SU-DHL-6 (cell line): ENCODE measurements around the gene PMS2.
"Not testable (repeated sequence)": the region's sequence is repeated elsewhere in the genome, so short reads cannot be mapped to it uniquely, and the experiment has no call there.

Experiments
- H2AFZ ChIP-seq: fragments of 200-600 bp; sonication (generic); 2 replicates; pipeline ENCODE4 v1.6.1; 2014; ENCODE audit warnings: low read depth, mild to moderate bottlenecking, moderate library complexity, mixed read lengths, antibody characterized with exemption, low read length; ENCODE audit not compliant: severe bottlenecking
- H3F3A ChIP-seq: fragments of 200-600 bp; shearing (Covaris generic); 2 replicates; pipeline ENCODE4 v1.6.0; 2016; ENCODE audit warnings: antibody characterized with exemption, mild to moderate bottlenecking; ENCODE audit not compliant: insufficient read depth
- H3K27ac ChIP-seq: fragments of 200-600 bp; sonication (generic); 2 replicates; pipeline ENCODE4 v1.5.1; 2016; ENCODE audit warnings: low read depth, mild to moderate bottlenecking, low read length, moderate library complexity, mixed read lengths
- H3K27me3 ChIP-seq: fragments of 200-600 bp; sonication (generic), shearing (Covaris generic); 2 replicates; pipeline ENCODE4 v1.6.0; 2014; ENCODE audit warnings: mild to moderate bottlenecking, low read length
- H3K36me3 ChIP-seq: fragments of 200-600 bp; sonication (generic); 2 replicates; pipeline ENCODE4 v1.6.1; 2014; ENCODE audit warnings: mild to moderate bottlenecking, low read length, mixed read lengths
- H3K4me2 ChIP-seq: fragments of 300-600, 200-600 bp; shearing (Covaris generic), sonication (generic); 2 replicates; pipeline ENCODE4 v1.6.0; 2014; ENCODE audit warnings: low read length, low read depth, mild to moderate bottlenecking; ENCODE audit not compliant: poor library complexity, severe bottlenecking
- H3K4me3 ChIP-seq: fragments of 200-600 bp; sonication (generic); 2 replicates; pipeline ENCODE4 v1.5.1; 2014; ENCODE audit warnings: antibody characterized with exemption, low read length, mild to moderate bottlenecking, mixed read lengths; ENCODE audit not compliant: insufficient read depth, poor library complexity, severe bottlenecking
- H3K79me2 ChIP-seq: fragments of 200-600 bp; sonication (generic); 2 replicates; pipeline ENCODE4 v1.6.1; 2014; ENCODE audit warnings: mild to moderate bottlenecking, low read length, moderate library complexity; ENCODE audit not compliant: insufficient read depth
- H3K9ac ChIP-seq: fragments of 200-600 bp; sonication (generic); 2 replicates; pipeline ENCODE4 v1.7.0; 2014; ENCODE audit warnings: mild to moderate bottlenecking, low read length
- H3K9me2 ChIP-seq: fragments of 200-600 bp; sonication (generic); replicated peaks from 2 replicates; pipeline ENCODE4 v1.6.1; 2014; ENCODE audit warnings: low read length; ENCODE audit not compliant: insufficient read depth
- H3K9me3 ChIP-seq: fragments of 200-600 bp; sonication (generic); 2 replicates; pipeline ENCODE4 v1.6.1; 2014; ENCODE audit warnings: low read length, mixed read lengths; ENCODE audit not compliant: insufficient read depth
- H4K20me1 ChIP-seq: fragments of 200-600 bp; sonication (generic); 2 replicates; pipeline ENCODE4 v1.6.1; 2014; ENCODE audit warnings: low read depth, mild to moderate bottlenecking, antibody characterized with exemption, low read length, moderate library complexity, mixed read lengths
- EZH2phosphoT487 ChIP-seq: fragments of 200-600 bp; sonication (generic), shearing (Covaris generic); conservative IDR thresholded peaks from 2 replicates; pipeline ENCODE4 v1.6.1; 2018; ENCODE audit warnings: mild to moderate bottlenecking, antibody characterized with exemption, low read length, moderate library complexity, mixed read lengths
- TF ChIP-seq, protein P1 (sequence below): fragments of 200-600 bp; sonication (generic); IDR thresholded peaks from one replicate; pipeline ENCODE4 v1.5.1; 2017; ENCODE audit warnings: antibody characterized with exemption, mild to moderate bottlenecking, low read length, moderate library complexity; ENCODE audit not compliant: insufficient read depth, poor library complexity, severe bottlenecking

PMS2 gene

DNA sequence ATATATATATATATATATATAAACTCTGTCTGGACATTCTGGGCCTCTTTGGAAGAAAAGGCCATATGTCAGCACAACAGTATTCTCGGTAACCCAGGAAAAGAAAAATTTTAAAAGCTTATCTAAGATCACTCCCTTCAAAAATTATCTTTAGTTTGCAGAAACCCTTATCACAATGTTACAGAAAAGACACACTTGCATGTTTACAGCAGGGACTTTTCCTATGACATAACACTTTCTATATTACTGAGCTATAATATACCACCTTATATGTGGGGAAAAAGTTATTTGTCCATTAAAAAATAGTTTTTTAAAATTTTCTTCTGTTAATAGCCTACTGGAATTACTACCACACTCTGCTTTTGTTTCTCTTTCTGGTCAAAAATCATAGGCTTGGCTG, 47.8 kb upstream of the PMS2 start:
- no peaks in the 10 kb centered on the region for H3K9me2 ChIP-seq
- no peaks in the 10 kb centered on the region for H3K9me3 ChIP-seq
- H3K27me3 ChIP-seq = no peaks in the 10 kb centered on the region
- peak overlapping the region; percentile 76 for H3K4me2 ChIP-seq
- H3K36me3 ChIP-seq = peaks cover 21% of the 10 kb centered on the region
- TF ChIP-seq, protein P1, sequence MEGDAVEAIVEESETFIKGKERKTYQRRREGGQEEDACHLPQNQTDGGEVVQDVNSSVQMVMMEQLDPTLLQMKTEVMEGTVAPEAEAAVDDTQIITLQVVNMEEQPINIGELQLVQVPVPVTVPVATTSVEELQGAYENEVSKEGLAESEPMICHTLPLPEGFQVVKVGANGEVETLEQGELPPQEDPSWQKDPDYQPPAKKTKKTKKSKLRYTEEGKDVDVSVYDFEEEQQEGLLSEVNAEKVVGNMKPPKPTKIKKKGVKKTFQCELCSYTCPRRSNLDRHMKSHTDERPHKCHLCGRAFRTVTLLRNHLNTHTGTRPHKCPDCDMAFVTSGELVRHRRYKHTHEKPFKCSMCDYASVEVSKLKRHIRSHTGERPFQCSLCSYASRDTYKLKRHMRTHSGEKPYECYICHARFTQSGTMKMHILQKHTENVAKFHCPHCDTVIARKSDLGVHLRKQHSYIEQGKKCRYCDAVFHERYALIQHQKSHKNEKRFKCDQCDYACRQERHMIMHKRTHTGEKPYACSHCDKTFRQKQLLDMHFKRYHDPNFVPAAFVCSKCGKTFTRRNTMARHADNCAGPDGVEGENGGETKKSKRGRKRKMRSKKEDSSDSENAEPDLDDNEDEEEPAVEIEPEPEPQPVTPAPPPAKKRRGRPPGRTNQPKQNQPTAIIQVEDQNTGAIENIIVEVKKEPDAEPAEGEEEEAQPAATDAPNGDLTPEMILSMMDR = no peak
- no peak for TF ChIP-seq EZH2phosphoT487
- H3K27ac ChIP-seq = no peak overlapping the region
- peaks cover 4% of the 10 kb centered on the region; the same call in 1 of the 2 replicates for H4K20me1 ChIP-seq
- H3F3A ChIP-seq = peaks cover 15% of the 10 kb centered on the region; the same call in 1 of the 2 replicates
- H3K79me2 ChIP-seq = peaks cover 54% of the 10 kb centered on the region
- H3K9ac ChIP-seq = no peak overlapping the region
- H3K4me3 ChIP-seq = peak overlapping the region; percentile 78
- H2AFZ ChIP-seq = no peak overlapping the region

DNA sequence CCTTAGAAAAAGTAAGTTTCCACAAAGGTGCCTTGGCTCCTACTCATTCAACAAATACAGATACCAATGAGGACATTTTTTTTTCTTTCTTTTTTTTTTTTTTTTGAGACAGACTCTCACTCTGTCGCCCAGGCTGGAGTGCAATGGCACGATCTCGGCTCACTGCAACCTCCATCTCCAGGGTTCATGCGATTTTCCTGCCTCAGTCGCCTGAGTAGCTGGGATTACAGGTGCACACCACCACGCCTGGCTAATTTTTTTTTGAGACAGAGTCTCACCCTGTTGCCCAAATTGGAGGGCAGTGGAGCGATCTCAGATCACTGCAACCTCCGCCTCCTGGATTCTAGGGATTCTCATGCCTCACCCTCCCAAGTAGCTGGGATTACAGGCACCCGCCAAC, 42.3 kb upstream of the PMS2 start:
- H3K9me3 ChIP-seq, H3K4me3 ChIP-seq, H3K9me2 ChIP-seq, H4K20me1 ChIP-seq, H2AFZ ChIP-seq, H3K27ac ChIP-seq, H3K4me2 ChIP-seq, H3F3A ChIP-seq, H3K9ac ChIP-seq, H3K27me3 ChIP-seq: not testable (repeated sequence)
- Histone ChIP-seq H3K36me3 (peaks cover 39% of the 10 kb centered on the region), H3K79me2 (peaks cover 35% of the 10 kb centered on the region)

DNA sequence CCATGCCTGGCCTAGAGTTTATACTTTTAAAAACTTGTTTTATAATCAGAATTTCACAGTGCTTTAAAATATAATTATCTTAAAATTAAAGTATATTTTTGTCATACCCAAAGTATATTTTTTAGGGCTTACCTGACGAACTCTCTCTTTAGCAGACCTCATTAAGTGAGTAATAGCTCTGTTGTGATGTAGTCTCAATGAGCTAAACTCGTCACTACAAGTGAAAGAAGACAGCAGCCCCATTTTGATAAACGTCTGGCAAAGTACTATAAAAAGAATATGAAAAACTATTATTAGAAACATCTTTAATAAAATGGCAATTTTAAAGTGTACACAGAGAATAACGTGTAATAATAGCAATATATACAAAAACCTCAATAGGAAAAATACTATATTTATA, 40.9 kb upstream of the PMS2 start:
- TF ChIP-seq, protein P1 = no peak
- TF ChIP-seq EZH2phosphoT487 = no peak
- H3K9me3 ChIP-seq = no peaks in the 10 kb centered on the region
- peaks cover 46% of the 10 kb centered on the region for H3K36me3 ChIP-seq
- no peak overlapping the region for H2AFZ ChIP-seq
- H3K27ac ChIP-seq = no peak overlapping the region
- no peaks in the 10 kb centered on the region for H3K9me2 ChIP-seq
- H3K4me3 ChIP-seq = no peak overlapping the region
- no peaks in the 10 kb centered on the region for H3K27me3 ChIP-seq
- H3K4me2 ChIP-seq = no peak overlapping the region
- H4K20me1 ChIP-seq = no peaks in the 10 kb centered on the region
- H3F3A ChIP-seq = no peaks in the 10 kb centered on the region; the same call in 1 of the 2 replicates
- H3K79me2 ChIP-seq = peaks cover 24% of the 10 kb centered on the region; the same call in 1 of the 2 replicates
- H3K9ac ChIP-seq = no peak overlapping the region

DNA sequence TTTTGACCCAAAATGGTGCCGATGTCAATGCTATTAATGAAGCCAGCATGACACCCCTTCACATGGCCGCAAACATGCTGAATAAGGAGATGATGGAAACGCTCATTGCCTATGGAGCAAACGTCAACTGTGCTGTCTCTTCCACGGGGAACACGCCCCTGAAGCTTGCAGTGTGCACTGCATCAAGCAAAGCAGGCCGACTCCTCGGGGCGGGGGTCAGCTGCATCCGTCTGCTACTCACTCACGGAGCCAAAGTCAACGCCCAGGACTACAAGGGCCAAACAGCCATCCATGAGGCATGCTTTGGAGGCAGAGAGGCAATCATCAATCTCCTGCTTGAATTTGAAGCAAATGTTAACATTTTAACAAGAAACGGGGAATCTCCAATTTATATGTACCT, 26.8 kb upstream of the PMS2 start:
- Histone ChIP-seq H3K9me2 (no peaks in the 10 kb centered on the region), H3K27me3 (no peaks in the 10 kb centered on the region), H3K4me3 (no peak overlapping the region), H3K36me3 (peaks cover 42% of the 10 kb centered on the region), H3K9ac (no peak overlapping the region), H2AFZ (no peak overlapping the region), H4K20me1 (no peaks in the 10 kb centered on the region), H3K79me2 (peaks cover 7% of the 10 kb centered on the region; the same call in 1 of the 2 replicates), H3F3A (no peaks in the 10 kb centered on the region), H3K27ac (no peak overlapping the region), H3K4me2 (no peak overlapping the region), H3K9me3 (no peaks in the 10 kb centered on the region)
- TF ChIP-seq, protein P1 = no peak
- TF ChIP-seq EZH2phosphoT487 = no peak
